Measurements from ENCODE around the gene CFAP20. TPM values are rescaled to one million over a fixed set of nuclear protein-coding genes. Genes with fewer than 3 reads are reported as not detected.

Gene CFAP20
- total RNA-seq, 1 donor from 2014 or later = 82.7 TPM

GRCh38 chr16:58124601-58124915, 4.6 kb downstream of the CFAP20 start:
- DNase-seq = peak; percentile 21

GRCh38 chr16:58123896-58124600, 5.1 kb downstream of the CFAP20 start:
- peak; percentile 54 for DNase-seq

GRCh38 chr16:58121132-58121531, 8.0 kb downstream of the CFAP20 start:
- DNase-seq = peak; percentile 24

GRCh38 chr16:58120234-58120633, 8.9 kb downstream of the CFAP20 start:
- no peak for DNase-seq

- DNase-seq = no peak
Observed at GRCh38 chr16:58119509-58119845, 9.7 kb downstream of the CFAP20 start.

- DNase-seq = no peak
Observed at GRCh38 chr16:58118801-58119508, 10.2 kb downstream of the CFAP20 start.

GRCh38 chr16:58116529-58116928, 12.7 kb downstream of the CFAP20 start:
- no peak for DNase-seq

GRCh38 chr16:58116081-58116480, 13.1 kb downstream of the CFAP20 start:
- DNase-seq = peak; percentile 25

- DNase-seq = peak; percentile 66
Observed at GRCh38 chr16:58114827-58115825, 14.1 kb downstream of the CFAP20 start.

- no peak for DNase-seq
Observed at GRCh38 chr16:58111302-58111627, 17.9 kb downstream of the CFAP20 start.

GRCh38 chr16:58110571-58111301, 18.4 kb downstream of the CFAP20 start:
- no peak for DNase-seq

GRCh38 chr16:58109881-58110280, 19.3 kb downstream of the CFAP20 start:
- no peak for DNase-seq

- DNase-seq = no peak
Observed at GRCh38 chr16:58109330-58109729, 19.9 kb downstream of the CFAP20 start.

GRCh38 chr16:58107709-58108108, 21.5 kb downstream of the CFAP20 start:
- DNase-seq = no peak

- no peak for DNase-seq
Observed at GRCh38 chr16:58107228-58107627, 22.0 kb downstream of the CFAP20 start.

- DNase-seq = peak; percentile 57
Observed at GRCh38 chr16:58105631-58106030, 23.6 kb downstream of the CFAP20 start.

- no peak for DNase-seq
Observed at GRCh38 chr16:58102665-58103392, 26.4 kb downstream of the CFAP20 start.

GRCh38 chr16:58099956-58100300, 29.3 kb downstream of the CFAP20 start:
- DNase-seq = no peak

GRCh38 chr16:58099097-58099955, 29.9 kb downstream of the CFAP20 start:
- DNase-seq = no peak

- no peak for DNase-seq
Observed at GRCh38 chr16:58098207-58099096, 30.7 kb downstream of the CFAP20 start.

All from dermis blood vessel endothelial cell (primary cell).